Esophagus squamous epithelium (tissue), 5 donors: ENCODE measurements around the gene ZNF484. TPM values are rescaled to one million over a fixed set of nuclear protein-coding genes. Genes with fewer than 3 reads are reported as not detected.

Experiments
- DNase-seq: peaks from one replicate; lab custom pipeline; 2025; lab: John Stamatoyannopoulos, UW
- H3K27ac ChIP-seq, 4 donors: fragments of 200-600 bp; sonication (generic); one replicate each; pipeline ENCODE4 v1.5.1; 2016 to 2019; ENCODE audit warnings: mild to moderate bottlenecking in 1 of 4
- H3K27me3 ChIP-seq, 4 donors: fragments of 200-600 bp; sonication (generic); 1 replicate in 3 of 4; 2 replicates in 1 of 4; pipeline versions ENCODE4 v1.5.1 to v1.6.0; 2017 to 2021; ENCODE audit warnings: antibody characterized with exemption in 1 of 4
- H3K36me3 ChIP-seq, 3 donors: fragments of 200-600 bp; sonication (generic); one replicate each; pipeline ENCODE4 v1.5.1; 2016 to 2019
- H3K4me1 ChIP-seq, 3 donors: fragments of 200-600 bp; sonication (generic); one replicate each; pipeline ENCODE4 v1.5.1; 2017 to 2019
- H3K4me3 ChIP-seq, 4 donors: fragments of 200-600 bp; sonication (generic); 1 replicate in 3 of 4; 2 replicates in 1 of 4; pipeline ENCODE4 v1.5.1; 2016 to 2019; ENCODE audit warnings: mild to moderate bottlenecking in 2 of 4, moderate library complexity in 1 of 4
- H3K9me3 ChIP-seq, 3 donors: fragments of 200-600 bp; sonication (generic); one replicate each; pipeline ENCODE4 v1.5.1; 2016 to 2019
- POLR2A ChIP-seq, 4 donors: fragments of 450-650 bp; IDR thresholded peaks; one replicate each; pipeline ENCODE4 v1.6.1; 2017; ENCODE audit warnings: antibody characterized with exemption in 4 of 4, mild to moderate bottlenecking in 4 of 4, moderate library complexity in 3 of 4
- WGBS, 2 donors: methylation state at CpG; one replicate each; pipeline ENCODE4 v1.1.5; 2018; 5-methylcytosine and 5-hydroxymethylcytosine counted together
- intact Hi-C: fragments of 100-400 bp; cut with DNase I; formaldehyde crosslinking; loops from one replicate; pipeline ENCODE4 v1.15.0; 2022
- small RNA-seq, 4 donors: library from RNA; depleted of rRNA; stranded (forward); fragments of <200 nt; gene quantifications; one replicate each; pipeline ENCODE3, GENCODE V24; 2016
- total RNA-seq, 4 donors: library from RNA; depleted of rRNA; stranded (reverse); fragments of >200 nt; gene quantifications; one replicate each; pipeline ENCODE4 v1.1.0, GENCODE V29; 2016
- TF ChIP-seq, protein P1 (sequence below), 6 experiments: fragments of 450-650 bp in 4 of 6; fragments of 200-600 bp in 2 of 6; sonication (generic) in 2 of 6; IDR thresholded peaks; one replicate each; pipeline ENCODE4 v1.5.1; 2016 to 2019; ENCODE audit warnings: antibody characterized with exemption in 6 of 6, mild to moderate bottlenecking in 4 of 6, moderate library complexity in 4 of 6
- donor health status: DM: yes; HTN: yes; CAD: no.

The ZNF484 gene
- total RNA-seq, 4 donors from 2014 or later = 2.4 to 8.8 (median 5.0) TPM

DNA sequence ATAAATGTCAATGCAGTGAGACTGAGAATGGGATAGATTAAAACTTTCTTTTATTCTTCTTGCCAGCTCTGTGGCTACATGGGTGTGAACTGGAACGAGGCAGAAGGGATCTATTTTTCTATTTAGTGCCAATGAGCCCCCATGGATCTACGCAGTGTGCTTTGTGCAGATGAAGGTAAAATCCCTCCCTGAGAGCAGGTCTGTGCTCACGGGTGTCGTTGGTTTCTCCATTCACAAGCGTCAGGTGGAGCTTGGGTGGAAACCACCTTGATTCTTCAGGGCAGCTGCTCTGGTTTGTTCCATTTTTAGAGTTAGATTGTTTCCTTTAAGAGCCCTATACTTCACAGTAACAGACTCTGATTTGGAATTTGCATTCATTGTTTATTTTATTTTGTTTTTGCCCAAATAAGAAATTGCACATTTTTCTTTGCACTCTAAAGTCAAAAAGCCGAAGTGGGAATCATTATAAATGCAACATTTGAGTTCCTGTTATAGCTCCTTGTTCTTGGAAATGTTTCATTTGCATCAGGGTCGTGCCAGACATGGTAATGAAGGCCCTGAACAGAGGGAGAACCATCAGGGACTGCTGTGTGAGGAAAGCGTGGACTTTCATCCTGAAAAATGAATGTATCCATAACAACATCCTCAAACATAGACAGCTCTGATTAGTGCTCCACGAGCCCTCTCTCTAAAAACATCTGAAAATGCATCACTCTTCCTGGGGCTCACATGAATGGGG, 82.1 kb downstream of the ZNF484 start:
- Histone ChIP-seq H3K4me3 (no peak overlapping the region), H3K36me3 (no peaks in the 10 kb centered on the region), H3K27me3 (peaks cover 0 to 44% (median 0%) of the 10 kb centered on the region in 4 donors), H3K27ac (no peak overlapping the region), H3K4me1 (peaks cover 3 to 25% (median 8%) of the 10 kb centered on the region in 3 donors), H3K9me3 (no peaks in the 10 kb centered on the region)
- DNase-seq = no peak
- 51 to 56% methylated on average over 9 of the region's 9 CpGs for WGBS, 2 donors
- intact Hi-C loops = no loop called here
- TF ChIP-seq, protein P1, sequence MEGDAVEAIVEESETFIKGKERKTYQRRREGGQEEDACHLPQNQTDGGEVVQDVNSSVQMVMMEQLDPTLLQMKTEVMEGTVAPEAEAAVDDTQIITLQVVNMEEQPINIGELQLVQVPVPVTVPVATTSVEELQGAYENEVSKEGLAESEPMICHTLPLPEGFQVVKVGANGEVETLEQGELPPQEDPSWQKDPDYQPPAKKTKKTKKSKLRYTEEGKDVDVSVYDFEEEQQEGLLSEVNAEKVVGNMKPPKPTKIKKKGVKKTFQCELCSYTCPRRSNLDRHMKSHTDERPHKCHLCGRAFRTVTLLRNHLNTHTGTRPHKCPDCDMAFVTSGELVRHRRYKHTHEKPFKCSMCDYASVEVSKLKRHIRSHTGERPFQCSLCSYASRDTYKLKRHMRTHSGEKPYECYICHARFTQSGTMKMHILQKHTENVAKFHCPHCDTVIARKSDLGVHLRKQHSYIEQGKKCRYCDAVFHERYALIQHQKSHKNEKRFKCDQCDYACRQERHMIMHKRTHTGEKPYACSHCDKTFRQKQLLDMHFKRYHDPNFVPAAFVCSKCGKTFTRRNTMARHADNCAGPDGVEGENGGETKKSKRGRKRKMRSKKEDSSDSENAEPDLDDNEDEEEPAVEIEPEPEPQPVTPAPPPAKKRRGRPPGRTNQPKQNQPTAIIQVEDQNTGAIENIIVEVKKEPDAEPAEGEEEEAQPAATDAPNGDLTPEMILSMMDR (IDR thresholded peaks at IDR 0.05) = no peak
- TF ChIP-seq POLR2A (IDR thresholded peaks at IDR 0.05) = no peak

Small RNA genes lying within 50 kb of the gene (small RNA-seq; reads per million reads assigned to genes)
- 0 reads per million in 4 donors for gene RNU6-714P

Other genes with a start within 250 kb of the ZNF484 start
- gene IPPK, start 207.9 kb downstream of the ZNF484 start, total RNA-seq = 10 to 100 TPM; 41.8 to 86.9 (median 46.1) TPM
- gene BICD2, start 113.2 kb downstream of the ZNF484 start, total RNA-seq = 100 to 1,000 TPM in 1 of 4 donors, 10 to 100 TPM in 3; 81.7 to 116 (median 91.1) TPM
- 1 to 10 TPM; 2.4 to 6.5 (median 4.9) TPM for gene FGD3, start 69.5 kb upstream of the ZNF484 start, total RNA-seq
- 1 to 10 TPM in 3 of 4 donors, under 1 TPM in 1; 0.22 to 5.8 (median 2.7) TPM for gene SUSD3, start 180.7 kb upstream of the ZNF484 start, total RNA-seq
- 10 to 100 TPM; 16.2 to 37.8 (median 29.0) TPM for gene CARD19, start 218.2 kb upstream of the ZNF484 start, total RNA-seq